Stimulated activated CD4-positive, alpha-beta T cell treated with anti-CD3 and anti-CD28 coated beads, Interleukin-2, amount 100 ng/mL, for 48 hours (primary cell): Measurements from ENCODE around the gene CLMN.

Source experiments
- DNase-seq, 2 donors: peaks; one replicate each; pipeline ENCODE4 v3.0.0-alpha.2; 2020

Gene CLMN

DNA sequence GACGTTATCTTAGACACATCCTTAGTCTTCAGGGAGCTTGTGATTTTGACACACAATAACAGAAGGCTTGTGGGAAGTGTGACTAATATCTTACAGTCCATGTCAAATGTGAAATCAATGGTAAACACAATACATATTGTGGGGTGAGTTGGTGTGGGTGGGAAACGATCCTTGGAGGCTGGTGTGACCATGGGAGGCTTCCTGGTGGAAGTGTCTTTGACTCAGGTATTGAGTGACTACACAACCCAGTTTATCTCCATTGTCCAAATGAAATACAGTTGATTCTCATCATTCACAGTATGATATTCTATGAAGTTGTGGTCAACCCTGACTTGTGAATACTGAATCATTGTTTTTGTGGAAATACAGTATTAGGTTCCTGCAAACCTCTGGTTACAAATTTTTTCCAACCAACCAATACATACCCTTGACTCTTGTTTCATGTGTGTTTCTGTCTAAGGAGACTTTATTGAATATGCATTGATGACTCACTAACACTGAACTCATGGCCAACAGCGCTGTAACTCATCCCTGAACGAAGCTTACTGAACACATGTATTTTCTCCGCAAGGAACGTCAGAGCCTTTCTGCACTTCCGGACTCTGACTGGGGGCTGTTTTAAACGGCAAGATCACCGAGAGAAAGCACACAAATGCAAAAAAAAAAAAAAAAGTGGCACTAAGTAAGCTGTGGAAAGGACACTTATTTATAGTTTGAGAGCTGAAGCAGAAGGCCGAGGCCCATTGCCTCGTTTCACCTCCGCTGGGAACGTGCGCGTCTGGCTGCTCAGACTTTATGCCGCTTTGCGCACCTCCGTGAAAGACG, 59.0 kb downstream of the CLMN start:
- DNase-seq: peak; percentile 28 to 44

DNA sequence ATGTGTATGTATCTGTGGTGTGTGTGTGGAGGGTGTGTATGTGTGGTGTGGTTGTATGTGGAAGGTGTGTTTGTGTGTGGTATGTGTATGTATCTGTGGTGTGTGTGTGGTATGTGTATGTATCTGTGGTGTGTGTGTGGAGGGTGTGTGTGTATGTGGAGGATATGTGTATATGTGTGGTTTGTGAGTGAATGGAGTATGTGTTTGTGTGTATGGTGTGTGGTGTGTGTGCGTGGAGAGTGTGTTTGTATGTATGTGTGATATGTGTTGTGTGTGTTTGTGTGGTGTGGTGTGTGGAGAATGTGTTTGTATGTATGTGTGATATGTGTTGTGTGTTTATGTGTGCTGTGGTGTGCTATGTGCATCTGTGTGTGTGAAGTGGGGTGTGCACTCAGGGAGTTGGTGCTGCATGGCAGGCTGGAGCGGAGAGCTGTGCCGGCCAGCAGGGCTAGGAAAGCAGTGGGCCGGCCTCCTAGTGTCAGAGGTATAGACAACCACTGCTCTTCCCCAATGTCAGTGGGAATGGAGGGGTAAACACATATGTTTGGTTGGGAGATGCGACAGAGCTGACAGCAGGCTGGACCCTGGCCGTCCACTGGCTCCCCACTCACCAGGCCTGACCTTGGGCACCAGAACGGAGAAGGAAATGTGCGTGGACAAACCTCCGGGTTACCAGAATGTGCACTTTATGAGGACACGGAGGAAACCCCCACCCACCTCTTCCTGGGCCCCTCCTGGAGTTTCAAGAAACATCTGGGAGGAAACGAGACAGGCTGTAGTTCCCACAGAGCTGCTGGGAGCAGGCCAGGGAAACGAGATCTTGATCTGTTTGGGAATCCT, 60.7 kb downstream of the CLMN start:
- no peak for DNase-seq

DNA sequence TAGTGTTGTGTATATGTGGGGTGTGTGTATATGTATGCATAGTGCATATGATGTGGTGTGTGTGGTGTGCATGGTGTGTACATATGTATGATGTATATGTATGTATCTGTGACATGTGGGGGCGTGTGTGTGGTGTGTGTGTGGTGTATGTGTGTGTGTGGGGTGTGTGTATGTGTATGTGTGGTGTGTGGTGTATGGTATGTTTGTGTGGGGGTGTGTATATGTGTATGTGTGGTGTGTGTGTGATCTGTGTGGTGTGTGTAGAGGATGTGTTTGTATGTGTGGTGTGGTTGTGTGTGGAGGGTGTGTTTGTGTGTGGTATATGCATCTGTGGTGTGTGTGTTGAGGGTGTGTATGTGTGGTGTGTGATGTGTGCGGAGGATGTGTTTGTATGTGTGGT, 61.6 kb downstream of the CLMN start:
- DNase-seq: no peak

DNA sequence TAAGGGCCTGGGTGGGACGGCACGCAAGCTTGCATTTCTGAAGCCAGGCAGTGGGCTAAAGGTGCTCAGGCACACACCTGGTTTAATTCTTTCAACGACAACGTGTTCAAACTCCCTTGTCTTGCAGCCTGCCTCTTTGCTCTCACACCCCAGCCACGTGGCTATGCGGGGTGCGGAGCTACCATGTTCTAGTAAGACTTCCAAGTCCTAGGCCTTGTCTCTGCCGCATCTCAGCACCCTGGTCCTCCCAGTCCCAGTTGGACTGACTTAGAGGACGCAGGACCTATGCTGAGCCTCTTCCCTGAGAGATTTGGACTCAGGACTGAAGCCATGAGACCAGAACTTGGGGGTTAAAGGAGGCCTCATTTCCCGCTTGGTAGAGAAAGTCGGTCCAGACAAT, 62.2 kb downstream of the CLMN start:
- no peak for DNase-seq

DNA sequence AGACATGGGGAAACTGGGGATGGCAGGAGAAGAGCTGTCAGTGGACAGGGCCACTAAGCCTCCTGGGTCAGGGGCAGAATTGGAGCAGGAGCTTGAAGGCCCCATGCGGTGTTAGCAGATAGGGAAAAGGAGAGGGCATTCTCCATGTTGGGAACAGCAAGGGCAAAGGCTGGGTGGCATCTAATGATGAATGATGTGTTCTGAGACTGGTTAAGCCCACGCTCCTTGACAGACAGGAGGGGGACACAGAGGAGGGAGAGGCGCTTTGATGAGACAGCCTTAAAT, 63.0 kb downstream of the CLMN start:
- DNase-seq: no peak

DNA sequence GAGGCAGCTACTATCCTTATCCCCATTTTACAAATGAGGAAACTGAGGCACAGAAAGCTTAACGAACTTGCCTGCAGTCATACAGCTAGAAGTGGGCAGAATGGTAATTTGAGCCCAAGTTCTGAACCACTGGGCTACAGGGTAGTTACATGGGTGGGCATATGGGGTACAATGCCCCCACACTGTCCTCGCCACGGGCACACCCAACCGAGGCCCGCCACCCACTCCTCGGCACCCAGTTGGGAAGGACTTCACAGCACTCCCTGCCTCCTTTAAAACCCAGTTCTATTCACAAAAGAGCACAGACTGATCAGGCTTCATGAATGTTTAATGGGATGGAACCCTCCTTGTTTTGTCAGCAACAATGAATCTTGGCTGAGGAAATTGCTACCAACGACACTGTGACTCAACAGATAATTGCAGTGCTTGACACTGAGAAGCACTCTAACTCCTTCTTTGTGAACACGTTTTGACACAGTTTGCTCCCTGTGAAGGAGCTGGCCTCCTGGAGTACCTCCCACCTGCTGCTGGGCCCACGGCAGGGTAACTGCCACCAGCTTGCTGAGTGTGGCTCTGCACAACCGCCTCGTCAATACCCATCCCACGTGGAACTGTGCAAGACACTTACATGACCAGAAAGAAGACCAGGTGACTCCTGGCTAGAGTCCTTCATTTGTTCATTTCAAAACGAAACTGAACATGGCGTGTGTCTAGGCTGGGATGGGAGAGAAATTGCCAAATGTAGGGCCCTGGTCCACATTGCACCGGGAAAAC, 63.5 kb downstream of the CLMN start:
- DNase-seq: no peak

DNA sequence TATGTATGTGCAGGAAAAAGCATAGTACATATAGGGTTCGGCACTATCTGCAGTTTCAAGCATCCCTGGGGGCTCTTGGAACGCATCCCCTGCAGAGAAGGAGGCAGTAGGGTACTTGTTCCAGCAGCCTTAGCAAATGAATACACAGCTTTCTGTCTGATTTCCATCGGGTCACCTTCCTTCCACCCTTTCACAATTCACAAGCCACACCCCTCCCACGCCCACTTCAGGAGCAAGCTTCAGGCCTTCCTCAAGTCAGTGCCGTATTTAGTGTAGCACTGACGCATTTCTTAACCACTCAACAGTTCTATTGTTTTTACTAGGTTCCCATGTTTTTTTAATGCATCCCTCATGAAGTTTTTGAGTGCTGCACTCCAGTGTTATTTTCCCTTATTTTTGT, 64.2 kb downstream of the CLMN start:
- no peak for DNase-seq

DNA sequence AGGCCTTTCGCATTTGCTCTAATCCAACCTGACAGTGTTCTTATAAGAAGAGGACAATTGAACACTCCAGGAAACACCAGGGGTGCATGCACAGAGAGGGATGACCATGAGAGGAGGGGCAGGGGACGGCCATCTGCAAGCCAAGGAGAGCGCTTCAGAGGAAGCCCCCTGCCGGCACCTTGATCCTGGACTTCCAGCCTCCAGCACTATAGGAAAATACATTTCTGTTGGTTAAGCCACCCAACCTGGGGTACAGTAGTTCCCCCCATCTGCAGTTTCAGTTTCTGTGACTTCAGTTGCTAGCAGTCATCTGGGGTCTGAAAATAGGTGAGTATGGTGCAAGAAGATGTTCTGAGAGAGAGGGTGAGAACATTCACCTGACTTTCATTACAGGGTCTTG, 64.7 kb downstream of the CLMN start:
- no peak for DNase-seq

DNA sequence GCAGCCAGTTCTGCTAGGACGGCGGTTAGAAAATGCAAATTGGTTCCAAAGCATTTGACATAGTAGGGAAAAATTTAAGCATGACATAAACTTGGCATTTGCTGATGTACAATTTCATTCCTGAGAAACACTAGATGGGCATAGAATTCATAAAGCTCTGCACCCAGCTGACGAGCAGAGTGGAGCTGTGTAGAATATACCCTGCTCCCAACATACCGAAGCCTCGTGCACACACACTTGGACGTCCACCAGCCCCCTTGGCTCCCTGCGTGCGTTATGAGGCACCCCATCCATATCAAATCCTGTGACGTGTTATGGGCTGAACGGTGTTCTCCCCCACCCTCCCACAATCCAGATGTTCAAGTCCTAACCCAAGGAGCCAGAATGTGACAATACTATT, 65.4 kb downstream of the CLMN start:
- DNase-seq: no peak

DNA sequence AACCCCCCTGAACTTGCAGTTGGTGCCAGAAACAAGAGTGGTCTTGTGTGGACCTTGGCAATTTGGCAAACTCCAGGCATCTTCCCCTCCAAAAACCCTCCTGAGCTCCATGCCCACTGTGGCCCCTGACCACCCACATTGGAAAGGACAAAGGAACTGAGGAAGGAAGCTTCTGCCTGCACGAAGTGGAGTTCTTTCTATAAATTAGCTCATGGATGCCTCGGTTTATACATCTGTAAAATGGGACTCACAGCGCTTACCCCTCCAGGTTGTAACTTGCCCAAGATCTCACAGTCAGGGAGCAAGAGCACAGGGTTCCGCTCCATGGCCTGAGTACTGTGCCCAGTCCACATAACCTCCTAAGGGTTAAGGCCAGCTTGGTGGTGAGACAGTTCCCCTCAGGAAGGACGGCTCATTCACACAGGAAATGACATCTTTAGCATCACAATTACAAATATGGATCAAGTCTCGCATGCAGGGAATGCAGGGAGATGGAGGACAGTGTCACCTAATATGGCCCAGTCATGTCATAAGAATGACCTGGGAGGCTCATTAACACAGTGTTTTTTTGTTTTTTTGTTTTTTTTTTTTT, 66.6 kb downstream of the CLMN start:
- DNase-seq: no peak

DNA sequence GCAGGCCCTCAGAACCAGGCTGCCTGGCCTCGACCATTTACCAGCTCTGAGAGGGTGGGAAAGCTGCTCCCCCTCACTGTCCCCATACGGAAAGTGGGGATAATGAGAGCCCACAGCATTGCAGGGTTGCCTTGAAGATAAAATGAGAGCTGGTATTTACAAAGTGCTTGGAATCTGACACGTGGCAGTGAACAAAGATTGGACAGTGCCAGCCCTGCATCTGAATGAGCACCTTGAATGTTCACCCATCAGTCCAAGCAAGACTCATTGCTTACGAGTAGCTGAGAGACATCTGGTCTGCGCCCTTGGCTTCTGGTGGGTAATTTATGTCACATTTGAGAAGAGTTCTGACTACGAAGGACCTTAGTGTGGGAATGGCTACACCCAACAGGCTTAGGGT, 67.5 kb downstream of the CLMN start:
- no peak for DNase-seq

DNA sequence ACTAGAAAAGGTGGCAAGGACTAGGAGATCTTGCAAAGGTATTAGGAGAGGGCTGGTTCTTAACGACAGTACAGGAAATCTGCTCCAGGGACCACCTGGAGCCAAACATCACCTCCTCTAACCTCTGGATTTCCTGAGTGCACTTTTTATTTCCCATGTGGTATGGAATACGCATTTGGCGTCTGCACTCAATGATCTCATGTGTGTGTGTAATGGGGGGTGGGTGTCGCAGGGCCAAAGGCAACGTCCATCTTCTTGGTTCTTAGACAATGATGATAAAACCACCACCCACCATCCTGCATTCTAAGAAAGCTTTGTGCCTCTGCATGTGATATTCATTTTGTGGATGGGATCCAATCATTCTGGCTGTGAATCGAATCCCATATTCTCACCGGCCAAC, 68.8 kb downstream of the CLMN start:
- no peak for DNase-seq

DNA sequence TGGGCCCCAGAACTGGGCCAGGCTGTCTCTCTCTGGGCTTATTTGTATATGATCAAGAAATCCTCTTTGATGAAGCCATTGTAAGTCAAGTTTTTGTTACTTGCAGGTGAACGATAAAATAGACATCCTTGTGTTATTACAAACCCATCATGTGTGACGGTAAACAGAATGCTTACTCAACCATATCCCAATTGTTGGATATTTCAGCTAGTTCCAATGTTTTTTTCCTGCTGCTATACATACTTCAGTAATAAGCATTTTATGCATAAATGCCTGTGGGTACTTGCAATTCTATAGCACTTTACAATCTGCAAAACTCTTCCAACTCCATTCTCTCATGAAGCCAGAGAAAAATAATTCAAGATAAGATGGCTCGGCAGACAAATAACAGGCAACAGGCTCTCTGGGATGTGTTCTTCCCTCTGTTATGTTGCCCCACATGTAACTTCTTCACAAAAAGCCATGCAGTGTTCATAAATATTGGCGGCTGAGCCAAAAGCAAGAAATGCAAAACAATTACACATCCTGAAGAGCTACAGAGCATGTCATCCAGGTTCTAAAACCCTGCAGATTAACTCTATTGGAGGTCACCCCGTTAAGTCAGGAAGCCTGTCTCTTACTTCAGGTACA, 69.5 kb downstream of the CLMN start:
- no peak for DNase-seq

DNA sequence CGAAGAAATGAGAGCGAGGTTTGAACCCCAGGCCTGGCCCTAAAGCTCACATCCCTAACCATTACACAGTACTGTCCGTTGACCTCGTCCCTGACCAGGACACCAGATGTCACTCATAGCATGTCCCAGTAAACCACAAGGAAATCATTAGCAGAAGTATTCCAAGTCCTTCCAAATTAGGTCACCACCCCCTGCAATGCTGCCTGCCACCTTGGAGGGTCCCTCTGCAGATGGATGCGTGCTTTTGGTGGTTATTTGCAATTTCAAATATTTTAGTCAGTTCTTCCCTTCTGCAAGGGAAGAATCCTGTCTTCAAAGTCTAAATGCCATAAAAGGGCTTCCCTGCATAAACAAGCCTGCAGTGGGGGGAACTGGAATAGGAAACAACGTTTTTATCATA, 71.3 kb downstream of the CLMN start:
- DNase-seq: no peak

DNA sequence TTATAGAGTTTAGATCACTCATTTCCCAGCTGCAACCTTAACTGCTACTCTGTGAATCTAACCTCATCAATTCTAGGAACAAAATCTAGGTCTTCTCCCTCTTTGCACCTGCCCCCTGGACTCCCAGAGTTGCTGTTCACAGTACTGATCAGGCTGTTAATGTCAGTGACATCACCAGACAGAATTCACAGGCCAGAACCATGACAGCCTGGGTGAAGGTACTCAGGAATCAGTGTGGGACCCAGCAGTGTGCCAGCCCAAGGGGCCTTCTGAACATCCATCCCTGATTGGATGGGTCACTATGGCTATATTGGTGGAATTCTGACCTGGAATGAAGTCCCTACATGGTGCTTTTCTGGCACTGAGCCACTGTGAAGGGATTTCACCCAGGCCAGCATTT, 72.8 kb downstream of the CLMN start:
- DNase-seq: no peak

DNA sequence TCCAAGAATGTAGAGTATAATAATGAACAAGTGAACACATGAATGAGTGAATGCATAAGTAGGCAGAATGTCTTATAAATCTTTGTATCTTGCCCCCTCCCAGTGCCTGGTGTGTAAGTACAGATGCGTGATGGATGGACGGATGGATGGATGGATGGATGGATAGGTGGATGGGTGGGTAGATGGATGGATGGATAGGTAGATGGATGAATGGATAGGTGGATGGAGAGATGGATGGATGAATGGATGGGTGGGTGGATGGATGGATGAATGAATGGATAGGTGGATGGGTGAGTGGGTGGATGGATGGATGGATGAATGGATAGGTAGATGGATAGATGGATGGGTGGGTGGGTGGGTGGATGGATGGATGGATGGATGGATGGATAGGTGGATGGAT, 74.4 kb downstream of the CLMN start:
- no peak for DNase-seq

DNA sequence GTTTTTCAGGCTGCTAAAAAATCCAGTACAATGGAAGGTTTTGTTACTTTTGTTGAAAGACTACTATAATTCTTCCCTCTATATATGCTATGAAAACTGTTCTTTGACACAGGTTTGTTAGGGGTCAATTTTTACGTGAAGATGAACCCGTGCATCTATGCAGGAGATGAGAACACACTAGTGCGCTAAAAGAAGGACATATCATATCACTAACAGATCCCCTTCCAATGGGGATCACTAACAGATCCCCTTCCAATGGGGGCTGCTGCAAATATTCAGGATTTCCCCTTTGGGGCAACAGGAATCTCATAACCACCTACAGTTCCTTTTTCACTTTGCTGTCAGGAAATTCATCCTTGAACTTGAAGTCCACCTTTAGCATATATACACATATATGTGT, 75.1 kb downstream of the CLMN start:
- DNase-seq: no peak

DNA sequence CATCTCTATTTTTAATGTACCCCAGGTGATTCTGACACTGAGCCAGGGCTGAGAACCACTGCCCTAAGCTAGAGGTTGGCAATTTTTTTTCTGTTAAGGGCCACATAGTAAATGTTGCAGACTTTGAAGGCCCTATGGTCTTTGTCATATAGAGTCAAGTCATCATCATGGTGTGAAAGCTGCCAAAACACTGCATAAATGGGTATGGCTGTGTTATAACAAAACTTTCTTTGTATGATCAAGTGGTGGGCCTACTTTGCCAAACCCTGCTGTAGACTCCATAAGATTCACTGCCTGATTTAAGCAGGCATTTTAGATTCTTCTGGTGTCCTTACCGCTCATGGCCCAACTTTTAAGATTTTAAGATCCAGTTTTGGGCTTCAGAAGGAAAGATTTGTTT, 76.8 kb downstream of the CLMN start:
- DNase-seq: no peak

DNA sequence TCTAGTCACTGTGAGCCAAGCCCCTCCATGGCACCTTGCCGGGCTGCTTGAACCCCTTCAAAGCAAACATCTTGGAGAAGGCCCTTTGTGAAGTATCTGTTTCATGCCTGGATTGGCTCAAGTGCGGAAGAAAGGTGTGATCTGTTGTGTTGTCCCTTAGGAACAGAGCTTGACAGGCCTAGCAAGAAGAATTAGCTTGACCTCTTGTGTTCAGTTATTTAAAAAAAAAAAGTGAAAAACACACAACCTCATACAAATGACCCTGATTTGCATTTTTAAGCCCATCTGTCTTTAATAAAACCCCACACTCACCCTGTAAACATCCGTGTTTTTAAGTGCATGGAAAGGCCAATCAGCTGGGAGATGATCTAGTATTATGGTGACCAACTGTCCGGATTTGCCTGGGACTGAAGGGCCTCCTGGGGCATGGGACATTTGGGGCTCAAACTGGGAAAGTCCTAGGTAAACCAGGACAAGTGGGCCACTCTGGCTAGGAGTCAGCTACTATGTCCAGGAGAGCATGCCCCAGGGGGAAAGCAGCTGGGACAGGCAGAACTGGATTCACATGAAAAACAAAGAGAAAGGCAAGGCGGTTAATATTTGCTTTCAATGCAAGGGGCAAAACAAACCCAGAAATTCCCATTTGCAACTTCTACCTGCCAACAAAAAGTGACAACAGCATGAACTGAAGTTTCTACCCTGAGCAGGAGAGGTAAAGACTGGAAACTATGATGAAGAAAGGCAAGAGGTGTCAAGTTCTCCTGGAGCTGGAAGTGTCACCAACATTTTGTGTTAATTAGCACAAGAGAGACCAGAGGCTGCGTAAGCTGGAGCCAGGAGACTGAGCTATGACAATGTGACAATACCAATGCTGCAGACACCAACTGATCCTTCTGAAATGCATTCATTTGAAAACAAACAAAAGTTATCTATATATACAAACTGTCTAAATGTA, 78.6 kb downstream of the CLMN start:
- no peak for DNase-seq

DNA sequence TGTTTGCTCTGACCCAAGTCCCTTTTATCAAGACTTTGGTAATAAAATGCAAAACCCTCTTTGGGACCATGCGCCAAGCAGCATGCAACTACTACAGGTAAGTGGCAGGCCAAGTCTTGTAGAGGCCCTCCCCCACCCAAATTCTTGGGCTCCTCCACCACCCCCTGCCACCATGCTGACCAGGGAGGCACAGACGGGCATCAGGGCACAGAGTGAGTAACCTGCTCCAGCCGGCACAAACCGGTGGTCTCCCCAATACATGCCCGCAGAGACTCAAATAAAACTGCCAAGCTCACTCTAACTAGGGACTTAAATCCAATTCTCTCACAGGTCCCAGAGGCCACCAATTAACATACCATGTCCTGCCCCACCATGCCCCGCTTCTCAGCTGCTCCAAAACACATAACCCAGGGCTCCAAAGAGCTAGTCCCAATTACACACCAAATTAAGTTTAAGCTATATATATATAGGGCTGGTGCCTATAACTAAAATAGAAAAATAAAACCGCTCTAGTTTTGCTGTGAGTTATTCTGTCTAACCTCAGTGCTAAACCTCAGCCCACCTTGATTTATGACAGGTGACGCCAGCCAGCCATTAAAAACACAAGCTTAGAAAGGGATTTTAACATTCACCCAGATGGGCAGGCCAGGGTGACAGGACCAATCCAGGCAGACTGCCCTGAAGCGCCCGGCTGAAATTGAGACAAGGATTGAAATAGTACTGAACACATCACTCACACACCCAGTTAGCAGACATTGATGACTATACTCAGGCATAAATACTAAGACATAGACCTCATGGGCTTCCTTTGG, 81.0 kb downstream of the CLMN start:
- DNase-seq: no peak

DNA sequence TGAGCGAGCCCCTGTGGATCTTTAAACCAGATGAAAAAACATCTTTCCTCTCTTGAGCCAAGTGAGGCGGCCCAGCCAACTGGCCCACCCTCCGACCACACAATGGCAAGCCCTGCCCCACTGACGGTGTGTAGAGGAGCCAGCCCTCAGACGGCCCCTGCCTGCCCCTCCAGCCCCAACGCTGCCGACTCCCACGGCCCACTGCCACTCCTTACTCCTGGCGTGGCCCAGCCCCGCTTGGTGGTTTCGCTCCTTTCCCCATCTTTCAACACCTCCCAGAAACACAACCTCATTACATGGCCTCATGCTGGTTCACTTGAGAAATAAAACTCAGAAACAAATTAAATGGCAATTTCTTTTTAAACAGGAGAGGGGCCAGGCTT, 81.8 kb downstream of the CLMN start:
- no peak for DNase-seq
